Measurements from ENCODE around the gene OGFOD1. TPM values are rescaled to one million over a fixed set of nuclear protein-coding genes. Genes with fewer than 3 reads are reported as not detected.

OGFOD1 gene
- total and polyA plus RNA-seq, 9 of the 15 experiments (the other 6 are each of a cell fraction or from before 2014, with no cell fraction given), result 60.4 to 134 (median 85.8) TPM

DNA sequence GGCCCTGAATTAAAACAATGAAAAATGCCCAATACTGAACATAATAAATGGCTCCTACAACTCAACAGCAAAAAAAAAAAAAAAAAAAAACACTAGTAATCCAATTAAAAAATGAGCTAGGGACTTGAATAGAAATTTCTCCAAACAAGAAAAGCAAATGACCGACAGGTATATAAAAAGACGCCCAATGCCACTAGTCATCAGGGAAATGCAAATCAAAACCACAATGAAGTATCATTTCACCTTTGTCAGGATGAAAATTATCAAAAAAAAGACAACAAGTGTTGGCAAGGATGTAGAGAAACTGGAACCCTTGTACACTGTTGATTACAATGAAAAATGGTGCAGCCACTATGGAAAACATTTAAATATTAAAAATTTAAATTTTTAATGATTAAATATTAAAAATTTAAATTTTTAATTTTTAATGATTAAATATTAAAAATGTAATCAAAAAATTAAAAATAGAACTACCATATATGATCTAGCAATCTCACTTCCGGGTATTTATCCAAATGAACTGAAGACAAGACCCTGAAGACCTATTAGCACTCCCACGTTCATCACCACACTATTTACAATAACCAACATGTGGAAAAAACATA lies 40.4 kb downstream of the OGFOD1 start (continued):
- TF ChIP-seq, protein P1, sequence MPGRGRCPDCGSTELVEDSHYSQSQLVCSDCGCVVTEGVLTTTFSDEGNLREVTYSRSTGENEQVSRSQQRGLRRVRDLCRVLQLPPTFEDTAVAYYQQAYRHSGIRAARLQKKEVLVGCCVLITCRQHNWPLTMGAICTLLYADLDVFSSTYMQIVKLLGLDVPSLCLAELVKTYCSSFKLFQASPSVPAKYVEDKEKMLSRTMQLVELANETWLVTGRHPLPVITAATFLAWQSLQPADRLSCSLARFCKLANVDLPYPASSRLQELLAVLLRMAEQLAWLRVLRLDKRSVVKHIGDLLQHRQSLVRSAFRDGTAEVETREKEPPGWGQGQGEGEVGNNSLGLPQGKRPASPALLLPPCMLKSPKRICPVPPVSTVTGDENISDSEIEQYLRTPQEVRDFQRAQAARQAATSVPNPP (IDR thresholded peaks at IDR 0.05; ENCODE audit: borderline replicate concordance, insufficient read depth, insufficient read length), result no peak
- no peak for TF ChIP-seq NFIC (IDR thresholded peaks at IDR 0.05)
- no peak for TF ChIP-seq RFX5 (IDR thresholded peaks at IDR 0.05; ENCODE audit: low read depth, low read length)
- TF ChIP-seq CHAMP1 (IDR thresholded peaks at IDR 0.05), result no peak
- TF ChIP-seq, protein P2, sequence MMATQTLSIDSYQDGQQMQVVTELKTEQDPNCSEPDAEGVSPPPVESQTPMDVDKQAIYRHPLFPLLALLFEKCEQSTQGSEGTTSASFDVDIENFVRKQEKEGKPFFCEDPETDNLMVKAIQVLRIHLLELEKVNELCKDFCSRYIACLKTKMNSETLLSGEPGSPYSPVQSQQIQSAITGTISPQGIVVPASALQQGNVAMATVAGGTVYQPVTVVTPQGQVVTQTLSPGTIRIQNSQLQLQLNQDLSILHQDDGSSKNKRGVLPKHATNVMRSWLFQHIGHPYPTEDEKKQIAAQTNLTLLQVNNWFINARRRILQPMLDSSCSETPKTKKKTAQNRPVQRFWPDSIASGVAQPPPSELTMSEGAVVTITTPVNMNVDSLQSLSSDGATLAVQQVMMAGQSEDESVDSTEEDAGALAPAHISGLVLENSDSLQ (IDR thresholded peaks at IDR 0.05), result no peak
- TF ChIP-seq CHD2 (IDR thresholded peaks at IDR 0.05; ENCODE audit: low read depth, low read length), result no peak
- no peak for TF ChIP-seq TBP (optimal IDR thresholded peaks at IDR 0.05; ENCODE audit: low read depth, low read length)
- no peak for TF ChIP-seq NR4A1 (CRISPR knock-in tag; IDR thresholded peaks at IDR 0.05)
- no peak for TF ChIP-seq NR4A1 (tag; IDR thresholded peaks at IDR 0.05)
- TF ChIP-seq ZNF764 (CRISPR knock-in tag; IDR thresholded peaks at IDR 0.05; ENCODE audit: low read depth), result no peak
